Activated CD8-positive, alpha-beta memory T cell treated with anti-CD3 and anti-CD28 coated beads for 4 hours (primary cell): ENCODE results near the gene HOXD11.

Experiments used
- DNase-seq, 2 donors: peaks; one replicate each; pipeline ENCODE4 v3.0.0-alpha.2; 2020; ENCODE audit warnings: low read depth in 2 of 2

The HOXD11 gene

DNA sequence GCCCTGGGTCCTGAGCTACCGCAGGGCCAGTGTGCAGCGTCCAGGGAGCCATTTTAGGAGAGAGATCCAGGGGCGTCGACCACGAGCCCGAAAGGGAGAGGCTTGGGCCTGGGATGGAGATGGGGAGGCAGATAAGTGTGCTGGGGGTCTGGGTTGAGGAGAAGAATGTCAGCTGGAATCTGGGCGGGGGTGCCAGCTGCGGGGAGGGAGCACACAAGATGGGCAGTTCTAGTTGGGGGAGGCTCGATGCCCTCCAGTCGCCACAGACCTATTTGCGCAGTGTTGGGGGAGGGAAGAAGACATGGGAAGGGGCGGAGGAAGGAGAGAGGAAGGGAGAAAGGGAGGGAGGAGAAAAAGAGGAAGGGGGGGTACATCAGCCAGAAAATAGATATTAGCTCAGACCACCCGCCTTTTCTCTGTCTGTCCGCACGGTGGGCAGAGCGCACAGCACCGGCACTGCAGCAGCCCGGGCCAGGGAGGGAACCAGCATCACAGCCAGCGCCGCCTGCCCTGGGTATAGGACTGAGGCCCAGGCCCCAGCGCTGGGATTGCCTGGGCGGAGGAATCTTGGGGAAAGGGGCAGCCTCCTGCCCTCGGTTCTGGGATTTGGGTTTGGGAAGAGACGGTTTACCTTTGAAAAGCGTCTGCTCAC is 1.9 kb upstream of the HOXD11 start:
- DNase-seq, result no peak

DNA sequence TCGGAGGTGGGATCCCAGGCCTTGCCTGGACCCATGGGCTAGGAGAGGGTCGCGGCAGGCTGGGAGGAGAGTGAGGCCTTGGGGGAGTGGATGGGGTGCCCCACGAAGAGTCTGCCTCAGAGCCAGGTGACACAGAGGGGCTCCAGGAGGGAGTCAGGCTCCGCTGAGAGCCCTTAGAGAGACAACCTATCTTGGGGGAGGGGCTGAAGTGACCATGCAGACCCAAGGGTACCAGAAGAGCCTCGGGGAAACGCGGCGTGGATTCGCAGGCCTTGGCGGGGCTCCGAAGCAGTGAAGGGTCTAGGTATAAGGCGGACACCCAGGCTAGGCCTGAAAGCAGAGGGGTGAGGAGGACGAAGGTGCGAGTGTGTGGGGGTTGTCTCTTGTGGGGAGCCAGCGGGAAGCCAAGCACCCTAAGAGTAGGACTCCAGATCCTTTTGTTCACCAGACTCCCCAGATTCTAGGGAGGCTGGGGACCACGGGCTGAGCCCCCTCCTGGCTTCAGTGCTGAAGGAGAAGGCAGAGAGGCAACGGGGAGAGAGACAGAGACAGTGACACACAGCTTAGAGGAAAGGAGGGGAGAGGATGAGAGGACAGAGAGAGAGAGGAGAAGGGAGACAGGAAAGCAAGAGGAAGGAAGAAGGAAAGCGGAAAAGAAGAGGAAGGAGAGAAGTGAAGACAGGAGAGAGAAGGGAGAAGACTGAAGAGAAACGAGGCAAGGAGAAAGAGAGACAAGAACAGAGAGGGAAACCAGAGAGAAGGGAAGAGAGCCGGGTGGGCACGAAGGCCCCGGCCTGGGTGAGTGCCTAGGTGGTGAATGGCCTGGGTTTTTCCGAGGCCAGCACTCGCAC is 1.1 kb upstream of the HOXD11 start:
- no peak for DNase-seq

DNA sequence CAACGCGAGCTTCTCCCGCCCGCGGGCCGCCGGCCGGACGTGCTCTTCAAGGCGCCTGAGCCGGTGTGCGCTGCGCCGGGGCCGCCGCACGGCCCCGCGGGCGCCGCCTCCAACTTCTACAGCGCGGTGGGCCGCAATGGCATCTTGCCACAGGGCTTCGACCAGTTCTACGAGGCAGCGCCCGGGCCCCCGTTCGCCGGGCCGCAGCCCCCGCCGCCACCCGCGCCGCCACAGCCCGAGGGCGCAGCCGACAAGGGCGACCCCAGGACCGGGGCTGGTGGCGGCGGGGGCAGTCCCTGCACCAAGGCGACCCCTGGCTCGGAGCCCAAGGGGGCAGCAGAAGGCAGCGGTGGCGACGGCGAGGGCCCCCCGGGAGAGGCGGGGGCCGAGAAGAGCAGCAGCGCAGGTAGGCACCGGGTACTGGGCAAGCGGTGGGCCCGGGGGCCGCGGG is 676 bp downstream of the HOXD11 start:
- DNase-seq, result no peak

DNA sequence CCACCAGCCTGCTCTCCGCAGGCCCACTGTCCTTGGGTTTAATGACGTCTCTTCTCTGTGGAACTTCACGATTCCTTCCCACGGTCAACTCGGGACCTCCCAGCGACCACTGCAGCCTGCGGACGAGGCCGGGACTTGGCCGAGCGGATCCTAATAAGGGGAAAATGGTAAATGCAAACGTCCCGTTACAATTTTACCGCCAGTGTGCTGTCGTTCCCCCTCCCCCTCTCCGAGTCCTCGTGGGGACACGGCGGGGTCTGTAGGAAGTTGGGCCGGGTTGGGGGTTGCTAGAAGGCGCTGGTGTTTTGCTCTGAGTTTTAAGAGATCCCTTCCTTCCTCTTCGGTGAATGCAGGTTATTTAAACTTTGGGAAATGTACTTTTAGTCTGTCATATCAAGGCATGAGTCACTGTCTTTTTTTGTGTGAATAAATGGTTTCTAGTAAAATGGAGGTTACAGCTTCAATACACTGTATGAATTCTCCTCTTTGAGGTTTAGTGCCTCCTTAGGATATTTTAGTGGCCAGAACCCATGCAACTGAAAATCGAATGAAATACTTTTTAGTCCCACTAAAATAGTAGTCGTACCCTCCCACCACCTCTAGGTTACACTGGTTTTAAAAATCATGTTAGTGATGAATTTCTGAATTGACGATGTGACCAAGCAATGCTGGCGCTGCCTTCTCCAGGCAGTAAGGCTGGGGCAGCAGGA is 2.3 kb downstream of the HOXD11 start:
- DNase-seq, result no peak

DNA sequence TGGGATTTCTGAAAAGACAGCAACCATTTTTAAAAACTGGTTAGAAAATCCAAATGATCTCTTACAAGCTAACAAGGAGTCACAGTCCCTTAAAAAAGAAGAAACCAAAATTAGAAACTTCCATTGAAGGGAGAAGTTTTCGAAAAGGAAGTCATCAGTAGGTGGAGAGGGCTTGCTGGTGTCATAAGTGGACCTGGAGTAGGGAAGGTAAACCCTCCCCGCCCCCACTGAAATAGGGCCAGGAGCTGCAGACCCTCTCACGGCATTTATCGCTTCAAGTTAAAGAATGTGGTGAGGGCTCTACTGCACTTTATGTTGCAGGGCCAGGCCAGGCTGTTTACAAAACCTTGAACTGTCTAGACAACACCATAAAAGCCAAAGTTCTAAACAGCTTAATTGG is 2.9 kb downstream of the HOXD11 start:
- DNase-seq, result no peak

DNA sequence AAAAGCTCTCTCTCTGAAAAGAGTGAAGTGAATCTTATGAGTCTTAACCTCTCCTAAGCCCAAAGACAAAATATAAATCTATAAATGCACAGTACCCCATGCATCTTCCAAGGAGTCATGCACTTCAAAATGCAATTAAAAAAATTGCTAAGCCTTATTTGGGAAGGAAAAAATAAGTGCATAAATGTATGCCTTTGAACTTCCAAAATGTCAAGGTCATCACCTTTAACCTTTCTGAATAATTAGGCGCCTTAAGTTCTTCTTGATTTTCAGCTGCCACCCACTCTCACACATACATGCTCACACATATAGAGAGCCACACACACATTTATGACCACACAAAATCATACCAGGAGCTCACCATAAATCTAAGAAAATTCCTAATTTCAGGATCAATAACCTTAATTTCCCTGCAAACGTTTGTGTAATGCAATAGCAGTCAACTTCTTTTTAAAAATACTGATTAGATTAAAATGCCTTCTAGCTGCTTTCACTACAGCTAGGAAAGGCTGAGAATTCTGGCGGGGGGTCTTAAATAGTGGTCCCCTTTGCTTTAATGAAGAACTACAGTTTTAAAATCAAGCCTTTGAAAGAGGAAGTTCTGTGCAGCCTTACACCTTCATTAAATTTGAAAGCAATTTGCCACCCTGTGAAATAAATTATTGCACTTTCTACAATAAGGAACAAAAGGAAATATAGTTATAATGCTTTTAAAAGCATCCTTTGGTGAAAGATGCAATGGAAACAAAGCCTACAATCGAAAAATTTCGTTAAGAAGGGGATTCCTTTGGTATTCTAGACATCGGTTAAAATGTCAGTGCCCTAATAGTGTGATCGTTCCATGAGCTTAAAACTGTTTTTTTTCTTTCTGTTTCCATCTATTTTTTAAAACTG is 3.6 kb downstream of the HOXD11 start:
- no peak for DNase-seq

DNA sequence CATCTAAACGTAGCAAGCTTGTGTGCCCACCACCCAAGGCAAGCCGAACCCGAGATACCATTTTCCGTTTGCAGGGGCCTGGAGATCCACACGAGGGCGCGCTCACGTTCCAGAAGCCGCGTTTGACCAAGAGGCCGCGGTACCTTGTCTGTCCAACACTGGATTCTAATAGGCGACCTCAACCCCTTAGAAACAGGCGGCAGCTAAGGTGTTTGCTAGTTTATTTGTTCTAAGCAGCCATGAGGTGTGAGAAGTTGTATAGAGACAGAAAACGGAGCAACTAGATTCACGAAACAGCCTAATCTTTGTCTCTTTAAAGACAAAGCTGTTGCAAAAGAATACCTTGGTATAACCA is 4.2 kb downstream of the HOXD11 start:
- DNase-seq, result no peak

DNA sequence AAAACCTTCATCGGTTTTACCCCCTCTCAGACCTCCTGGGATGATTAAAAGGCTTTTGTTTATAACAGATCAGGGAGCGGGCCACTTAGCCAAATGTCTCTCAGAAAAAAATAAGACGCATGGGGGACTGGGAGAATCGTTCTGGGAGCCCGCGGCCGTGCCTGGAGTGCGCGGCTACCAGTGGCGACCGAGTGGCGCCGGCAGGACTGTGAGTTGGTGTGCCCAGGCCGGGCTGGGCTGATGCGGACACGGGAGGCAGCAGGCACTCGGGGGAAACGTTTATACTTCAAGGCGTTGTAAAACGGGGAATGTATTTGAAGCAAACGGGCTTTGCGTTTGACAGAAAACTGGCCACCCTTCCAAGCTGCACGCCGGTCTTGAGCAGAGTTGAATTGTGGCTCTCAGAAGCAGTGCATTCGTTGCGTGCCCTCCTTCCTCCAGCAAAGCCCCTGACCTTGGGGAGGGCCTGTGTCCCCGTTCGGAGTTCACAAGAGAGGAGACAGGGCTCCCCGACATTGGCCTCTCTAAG is 4.8 kb downstream of the HOXD11 start:
- DNase-seq, result no peak

DNA sequence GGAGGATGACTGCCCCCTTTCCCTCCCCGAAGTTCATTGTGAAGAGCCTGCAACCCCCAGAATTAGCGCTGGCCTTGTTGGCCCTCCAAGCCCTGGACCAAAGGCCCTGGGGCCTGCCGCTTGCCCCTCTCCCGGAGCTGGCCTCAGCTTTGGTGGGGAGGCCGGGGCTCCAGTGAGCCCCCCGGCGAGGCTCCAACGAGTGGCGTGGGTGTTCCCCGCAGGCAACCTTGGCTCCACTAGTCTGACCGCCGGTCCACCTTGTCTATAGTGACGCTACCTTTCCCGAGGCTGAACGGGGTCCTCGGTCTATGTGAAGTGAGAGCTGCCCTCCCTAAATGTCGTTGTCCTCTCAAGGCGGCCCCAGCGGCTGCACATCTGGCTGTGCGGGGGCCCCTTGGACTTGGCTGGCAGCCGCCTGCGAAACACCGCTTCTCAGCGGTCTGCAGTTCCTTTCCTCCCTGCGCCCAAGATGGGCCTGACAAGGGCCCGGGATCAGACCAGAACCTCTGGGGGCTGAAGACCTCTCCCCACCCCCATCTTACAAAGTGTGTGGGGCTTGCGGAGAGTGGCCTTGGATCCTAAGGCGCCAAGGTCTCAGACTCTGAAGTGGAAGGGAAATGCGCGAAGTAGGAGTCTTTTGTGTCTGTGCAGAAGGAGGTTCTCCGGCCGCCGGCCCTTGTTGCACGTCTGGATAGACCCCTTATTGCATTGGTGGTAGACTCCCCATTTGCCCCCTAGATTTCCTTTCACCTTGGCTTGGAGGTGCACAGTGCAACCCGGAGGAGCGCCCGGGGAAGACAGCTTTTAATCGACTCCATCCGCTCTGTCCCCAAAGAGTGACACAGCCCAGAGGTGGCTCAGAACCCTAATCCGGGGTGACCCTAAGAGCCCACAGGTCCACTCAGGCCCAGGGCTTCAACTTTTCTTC is 5.6 kb downstream of the HOXD11 start:
- no peak for DNase-seq

DNA sequence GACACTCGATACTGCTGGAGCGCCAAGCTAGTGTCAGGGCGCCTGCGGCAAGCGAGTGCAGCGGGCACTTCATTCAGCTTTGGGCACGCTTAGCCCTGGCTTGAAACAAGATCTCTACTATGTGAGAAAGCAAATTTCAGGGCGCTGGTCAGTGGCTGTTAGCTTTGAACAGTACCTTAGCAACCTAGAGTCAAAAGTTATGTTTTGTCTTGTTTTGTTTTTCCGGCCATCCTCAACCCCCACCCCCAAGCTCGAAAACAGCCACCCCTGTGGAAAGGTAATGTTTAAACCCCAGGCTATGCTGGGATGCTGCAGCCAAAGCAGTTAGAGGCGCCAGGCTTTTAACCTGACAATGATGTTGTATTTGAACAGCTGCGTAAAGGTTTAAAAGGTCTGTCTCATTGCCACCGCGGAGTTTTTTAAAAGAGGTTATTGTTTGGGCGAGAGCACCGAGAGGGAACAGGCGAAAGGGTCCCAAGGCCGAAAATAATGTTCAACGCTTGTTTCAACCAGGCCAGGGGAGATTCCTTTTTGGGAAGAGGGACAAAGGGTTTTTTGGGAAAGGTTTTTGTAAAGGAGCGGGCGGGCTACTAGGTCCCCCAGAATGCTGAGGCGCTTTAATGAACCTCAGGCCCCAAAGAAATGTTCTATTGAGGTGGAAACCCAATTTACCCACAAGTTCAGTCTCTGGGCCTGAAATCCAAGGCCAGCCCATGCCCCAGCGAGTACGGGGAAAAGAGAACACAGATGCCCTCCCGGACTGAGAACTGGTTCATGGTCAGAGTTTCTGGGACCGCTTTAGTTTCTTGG is 7.2 kb downstream of the HOXD11 start:
- DNase-seq, result no peak

DNA sequence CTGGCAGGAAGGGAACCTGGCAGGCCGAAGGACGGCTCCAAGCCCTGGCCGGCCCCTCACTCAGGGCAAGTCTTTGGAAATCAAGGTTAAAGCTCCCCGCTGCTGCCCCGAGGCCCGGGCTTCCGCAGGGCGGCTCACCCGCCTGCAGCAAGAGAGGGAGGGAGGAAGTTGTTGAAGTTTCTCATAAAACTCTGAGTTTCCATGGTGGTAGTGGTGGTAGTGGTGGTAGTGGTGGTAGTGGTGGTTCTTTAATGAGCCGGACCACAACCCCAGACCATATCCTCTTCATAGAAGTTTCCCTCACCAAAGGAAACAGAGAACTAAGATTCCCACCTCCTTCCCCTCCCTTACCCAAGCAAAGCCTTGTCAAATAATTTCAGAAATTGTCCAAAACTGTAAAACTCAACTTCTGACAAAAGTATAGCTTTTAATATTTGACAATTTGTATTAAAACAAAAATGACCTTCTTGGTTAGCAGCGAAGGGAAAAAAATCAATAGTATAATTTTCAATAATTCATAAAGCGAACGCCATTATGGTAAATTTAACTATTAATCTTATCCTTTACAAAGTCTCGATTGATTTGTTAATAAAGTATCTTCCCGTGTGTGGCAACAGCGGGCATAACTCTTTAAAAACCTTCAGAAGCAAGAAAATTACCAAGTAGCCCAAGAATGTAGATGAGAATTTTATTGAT is 8.0 kb downstream of the HOXD11 start:
- no peak for DNase-seq

DNA sequence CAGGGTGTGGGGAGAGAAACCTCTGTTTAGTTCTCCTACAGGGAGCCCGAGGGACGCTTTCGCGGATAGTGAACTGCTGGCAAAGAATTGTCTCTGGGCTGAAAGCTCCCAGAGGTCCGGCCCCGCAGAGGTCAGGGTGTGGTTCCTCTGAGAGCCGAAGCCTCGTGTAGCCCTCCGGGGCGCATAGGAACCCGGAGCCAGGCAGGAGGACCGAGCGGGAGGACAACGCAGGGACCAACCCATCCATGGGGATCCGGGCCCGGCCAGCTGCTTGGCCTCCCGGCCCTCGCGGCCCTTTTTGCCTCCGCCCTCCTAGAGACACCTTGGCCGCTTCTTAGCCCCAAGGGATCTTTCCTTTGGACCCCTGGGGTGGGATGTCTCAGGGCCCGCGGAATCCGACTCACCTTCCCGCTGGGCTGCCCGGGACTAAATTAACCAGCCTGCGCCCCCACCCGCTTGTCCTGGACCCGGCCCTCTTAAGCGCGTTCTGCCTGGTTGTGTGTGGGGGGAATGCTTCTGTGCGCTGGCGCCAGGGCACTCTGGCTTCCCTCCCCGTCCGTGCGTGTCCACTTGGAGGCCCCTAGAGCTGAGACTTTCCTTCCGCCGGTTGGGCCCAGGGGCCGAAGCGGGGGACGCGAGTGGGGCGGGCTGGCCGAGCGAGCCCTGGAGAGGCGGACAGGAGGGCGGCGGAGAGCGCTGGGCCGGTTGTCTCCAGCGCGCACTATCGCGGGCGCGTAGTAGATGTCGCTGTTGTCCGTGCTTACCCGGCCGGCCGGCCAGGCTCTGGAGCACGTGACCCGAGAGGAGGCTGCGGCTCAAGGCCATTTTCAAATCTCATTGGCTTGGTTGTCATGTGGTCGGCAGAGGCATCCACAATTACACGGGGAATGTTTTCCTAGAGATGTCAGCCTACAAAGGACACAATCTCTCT is 9.1 kb downstream of the HOXD11 start, which contains the start of gene HOXD10:
HOXD10 (plus strand) TSS at position 896 of the 931 bp plus-strand sequence. CDS start 56 bp downstream, outside the sequence.
- DNase-seq, result no peak

DNA sequence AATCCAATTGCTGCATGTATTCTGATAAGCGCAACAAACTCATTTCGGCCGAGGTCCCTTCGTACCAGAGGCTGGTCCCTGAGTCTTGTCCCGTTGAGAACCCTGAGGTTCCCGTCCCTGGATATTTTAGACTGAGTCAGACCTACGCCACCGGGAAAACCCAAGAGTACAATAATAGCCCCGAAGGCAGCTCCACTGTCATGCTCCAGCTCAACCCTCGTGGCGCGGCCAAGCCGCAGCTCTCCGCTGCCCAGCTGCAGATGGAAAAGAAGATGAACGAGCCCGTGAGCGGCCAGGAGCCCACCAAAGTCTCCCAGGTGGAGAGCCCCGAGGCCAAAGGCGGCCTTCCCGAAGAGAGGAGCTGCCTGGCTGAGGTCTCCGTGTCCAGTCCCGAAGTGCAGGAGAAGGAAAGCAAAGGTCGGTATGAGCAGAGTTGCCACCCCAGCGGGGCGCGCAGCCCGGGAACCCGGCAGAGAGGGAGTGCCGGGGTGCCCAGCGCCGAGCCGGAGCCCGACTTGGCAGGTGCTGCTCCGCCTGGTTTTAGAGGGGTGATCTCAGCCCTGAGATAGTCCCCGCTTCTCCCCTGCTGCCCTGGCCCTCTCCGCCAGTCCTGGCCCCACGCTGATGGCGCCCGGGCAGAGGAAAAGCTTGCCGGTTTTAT is 10.2 kb downstream of the HOXD11 start:
- DNase-seq, result no peak

DNA sequence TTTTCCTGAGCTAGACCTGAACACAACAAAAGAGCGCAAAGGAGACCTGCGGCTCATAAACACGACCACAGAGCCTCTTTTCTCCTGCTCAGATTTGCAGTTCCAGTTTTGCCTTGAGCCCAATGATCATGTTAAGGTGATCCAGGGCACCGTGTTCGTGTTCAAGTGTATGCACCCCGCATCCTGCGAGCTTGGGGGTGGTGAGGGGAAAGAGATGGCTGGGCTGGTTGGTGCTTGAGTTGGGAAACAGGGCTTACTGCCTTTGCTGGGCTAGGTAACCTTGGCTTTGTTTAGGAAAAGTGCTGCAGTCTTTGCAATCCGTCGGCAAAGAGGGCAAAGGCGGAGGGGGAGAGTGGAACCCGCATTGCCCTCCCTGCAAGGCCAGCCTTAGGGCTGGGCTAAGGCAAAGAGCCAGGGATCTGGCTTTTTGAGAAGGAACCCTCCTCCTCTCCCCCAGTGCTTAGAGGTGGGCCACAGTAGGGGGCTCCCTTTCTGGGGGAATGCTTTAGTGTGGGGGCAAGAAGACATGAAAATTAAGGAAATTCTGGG is 10.8 kb downstream of the HOXD11 start:
- no peak for DNase-seq

DNA sequence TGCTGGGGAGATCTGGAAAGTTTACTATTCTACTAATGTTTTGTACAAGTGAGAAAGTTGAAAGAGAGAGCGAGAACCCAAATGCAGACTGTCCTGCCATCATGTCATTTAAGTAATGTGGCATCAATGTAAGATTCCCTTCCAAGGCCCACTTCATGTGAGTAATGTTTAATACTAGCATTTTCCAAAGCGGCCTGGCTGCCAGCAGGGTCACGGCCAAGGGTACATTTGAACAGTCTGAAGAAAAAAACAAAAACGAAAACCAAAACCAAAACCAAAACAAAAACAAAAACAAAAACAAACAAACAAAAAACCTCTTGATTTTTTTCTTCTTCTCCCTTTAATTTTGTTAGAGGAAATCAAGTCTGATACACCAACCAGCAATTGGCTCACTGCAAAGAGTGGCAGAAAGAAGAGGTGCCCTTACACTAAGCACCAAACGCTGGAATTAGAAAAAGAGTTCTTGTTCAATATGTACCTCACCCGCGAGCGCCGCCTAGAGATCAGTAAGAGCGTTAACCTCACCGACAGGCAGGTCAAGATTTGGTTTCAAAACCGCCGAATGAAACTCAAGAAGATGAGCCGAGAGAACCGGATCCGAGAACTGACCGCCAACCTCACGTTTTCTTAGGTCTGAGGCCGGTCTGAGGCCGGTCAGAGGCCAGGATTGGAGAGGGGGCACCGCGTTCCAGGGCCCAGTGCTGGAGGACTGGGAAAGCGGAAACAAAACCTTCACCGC is 11.7 kb downstream of the HOXD11 start:
- DNase-seq, result no peak
